Tibial artery (tissue), 4 donors: Measurements from ENCODE around the gene MUC12.

Experiments used
- DNase-seq, 2 donors: peaks; one replicate each; pipeline ENCODE4 v3.0.0-alpha.2; 2019
- H3K27ac ChIP-seq, 2 donors: fragments of 200-600 bp; sonication (generic) in 1 of 2; 1 replicate in 1 of 2; 2 replicates in 1 of 2; pipeline ENCODE4 v1.5.1; 2018 to 2019; ENCODE audit warnings: mild to moderate bottlenecking in 1 of 2
- H3K27me3 ChIP-seq, 2 donors: fragments of 200-600 bp; sonication (generic) in 1 of 2; one replicate each; pipeline versions ENCODE4 v1.5.1 to v1.6.0; 2016 to 2019
- H3K36me3 ChIP-seq, 3 donors: fragments of 200-600 bp; sonication (generic) in 2 of 3; one replicate each; pipeline ENCODE4 v1.5.1; 2016 to 2019; ENCODE audit warnings: mild to moderate bottlenecking in 2 of 3
- H3K4me1 ChIP-seq, 4 donors: fragments of 200-600 bp; sonication (generic) in 2 of 4; 1 replicate in 3 of 4; 2 replicates in 1 of 4; pipeline ENCODE4 v1.5.1; 2016 to 2019
- H3K4me3 ChIP-seq, 2 donors: fragments of 200-600 bp; sonication (generic) in 1 of 2; 1 replicate in 1 of 2; 2 replicates in 1 of 2; pipeline ENCODE4 v1.5.1; 2018 to 2019; ENCODE audit warnings: mild to moderate bottlenecking in 2 of 2
- H3K9me3 ChIP-seq, 3 donors: fragments of 200-600 bp; sonication (generic) in 1 of 3; one replicate each; pipeline ENCODE4 v1.5.1; 2016 to 2019
- intact Hi-C: fragments of 100-400 bp; cut with DNase I; formaldehyde crosslinking; loops from one replicate; pipeline ENCODE4 v1.15.0; 2023; ENCODE audit warnings: low total_unique reads
- TF ChIP-seq, protein P1 (sequence below), 2 experiments: fragments of 200-600 bp in 1 of 2; fragments of 450-650 bp in 1 of 2; IDR thresholded peaks; one replicate each; pipeline ENCODE4 v1.5.1; 2017 to 2019; ENCODE audit warnings: antibody characterized with exemption in 2 of 2, mild to moderate bottlenecking in 1 of 2, moderate library complexity in 1 of 2

The MUC12 gene

GRCh38 chr7:100942045-100942774 lies 27.2 kb upstream of the MUC12 start:
- DNase-seq, result no peak
- Histone ChIP-seq H3K27me3 (peaks cover 0 to 15% of the 10 kb centered on the region in 2 donors), H3K9me3 (peaks cover 0 to 6% (median 2%) of the 10 kb centered on the region in 3 donors), H3K27ac (no peak overlapping the region), H3K36me3 (no peaks in the 10 kb centered on the region), H3K4me1 (peaks cover 0 to 5% (median 2%) of the 10 kb centered on the region in 4 donors), H3K4me3 (no peak overlapping the region)
- TF ChIP-seq, protein P1, sequence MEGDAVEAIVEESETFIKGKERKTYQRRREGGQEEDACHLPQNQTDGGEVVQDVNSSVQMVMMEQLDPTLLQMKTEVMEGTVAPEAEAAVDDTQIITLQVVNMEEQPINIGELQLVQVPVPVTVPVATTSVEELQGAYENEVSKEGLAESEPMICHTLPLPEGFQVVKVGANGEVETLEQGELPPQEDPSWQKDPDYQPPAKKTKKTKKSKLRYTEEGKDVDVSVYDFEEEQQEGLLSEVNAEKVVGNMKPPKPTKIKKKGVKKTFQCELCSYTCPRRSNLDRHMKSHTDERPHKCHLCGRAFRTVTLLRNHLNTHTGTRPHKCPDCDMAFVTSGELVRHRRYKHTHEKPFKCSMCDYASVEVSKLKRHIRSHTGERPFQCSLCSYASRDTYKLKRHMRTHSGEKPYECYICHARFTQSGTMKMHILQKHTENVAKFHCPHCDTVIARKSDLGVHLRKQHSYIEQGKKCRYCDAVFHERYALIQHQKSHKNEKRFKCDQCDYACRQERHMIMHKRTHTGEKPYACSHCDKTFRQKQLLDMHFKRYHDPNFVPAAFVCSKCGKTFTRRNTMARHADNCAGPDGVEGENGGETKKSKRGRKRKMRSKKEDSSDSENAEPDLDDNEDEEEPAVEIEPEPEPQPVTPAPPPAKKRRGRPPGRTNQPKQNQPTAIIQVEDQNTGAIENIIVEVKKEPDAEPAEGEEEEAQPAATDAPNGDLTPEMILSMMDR (IDR thresholded peaks at IDR 0.05), result no peak
- intact Hi-C loops, result no loop called here

DNA sequence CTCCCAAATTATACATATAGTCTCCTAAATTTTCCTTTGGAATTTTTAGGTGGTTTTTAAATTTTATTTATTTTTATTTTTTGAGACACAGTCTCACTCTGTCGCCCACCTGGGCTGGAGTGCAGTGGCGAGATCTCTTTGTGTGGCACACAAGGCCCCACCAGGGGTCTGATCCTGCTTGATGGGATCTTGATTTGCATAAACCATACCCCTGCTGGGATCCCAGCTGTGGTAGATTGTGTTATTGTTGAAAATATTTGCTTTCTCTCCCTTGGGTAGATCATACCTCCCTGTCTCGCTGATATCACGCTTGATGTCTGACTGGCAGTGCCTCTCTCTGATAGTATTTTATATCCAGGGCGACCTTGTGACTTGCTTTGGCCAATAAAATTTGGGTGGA lies 25.7 kb upstream of the MUC12 start:
- Histone ChIP-seq H3K4me1 (peaks cover 0 to 5% (median 2%) of the 10 kb centered on the region in 4 donors), H3K36me3 (no peaks in the 10 kb centered on the region), H3K27me3 (peaks cover 0 to 24% of the 10 kb centered on the region in 2 donors), H3K4me3 (no peak overlapping the region), H3K9me3 (peaks cover 0 to 6% (median 2%) of the 10 kb centered on the region in 3 donors), H3K27ac (no peak overlapping the region)
- no peak for DNase-seq
- intact Hi-C loops, result no loop called here
- TF ChIP-seq, protein P1 (IDR thresholded peaks at IDR 0.05), result no peak

- H3K27ac ChIP-seq, result no peak overlapping the region
- TF ChIP-seq, protein P1 (IDR thresholded peaks at IDR 0.05), result no peak
- intact Hi-C loops, result no loop called here
- no peak for DNase-seq
- peaks cover 0 to 28% of the 10 kb centered on the region in 2 donors for H3K27me3 ChIP-seq
- no peaks in the 10 kb centered on the region for H3K36me3 ChIP-seq
- peaks cover 0 to 5% (median 2%) of the 10 kb centered on the region in 4 donors for H3K4me1 ChIP-seq
- H3K9me3 ChIP-seq, result peaks cover 0 to 6% (median 2%) of the 10 kb centered on the region in 3 donors
- H3K4me3 ChIP-seq, result no peak overlapping the region
Observed at GRCh38 chr7:100944138-100944537, 25.2 kb upstream of the MUC12 start.

- Histone ChIP-seq H3K27ac (no peak overlapping the region), H3K9me3 (peaks cover 0 to 2% (median 0%) of the 10 kb centered on the region in 3 donors), H3K36me3 (no peaks in the 10 kb centered on the region), H3K4me1 (peaks cover 0 to 5% (median 2%) of the 10 kb centered on the region in 4 donors), H3K27me3 (peaks cover 0 to 48% of the 10 kb centered on the region in 2 donors), H3K4me3 (no peak overlapping the region)
- TF ChIP-seq, protein P1 (IDR thresholded peaks at IDR 0.05), result no peak
- no peak for DNase-seq
- intact Hi-C loops, result no loop called here
Observed at GRCh38 chr7:100946111-100946510, 23.3 kb upstream of the MUC12 start.

- Histone ChIP-seq H3K27ac (no peak overlapping the region), H3K4me3 (no peak overlapping the region), H3K27me3 (peaks cover 0 to 55% of the 10 kb centered on the region in 2 donors), H3K4me1 (peaks cover 0 to 5% (median 2%) of the 10 kb centered on the region in 4 donors), H3K9me3 (peaks cover 0 to 2% (median 0%) of the 10 kb centered on the region in 3 donors), H3K36me3 (no peaks in the 10 kb centered on the region)
- no peak for DNase-seq
- intact Hi-C loops, result no loop called here
- TF ChIP-seq, protein P1 (IDR thresholded peaks at IDR 0.05), result no peak
Observed at GRCh38 chr7:100946766-100947365, 22.5 kb upstream of the MUC12 start.
